Skeletal muscle cell (primary cell): ENCODE data around the gene TENT5D.
"Not testable (repeated sequence)": the region's sequence is repeated elsewhere in the genome, so short reads cannot be mapped to it uniquely, and the experiment has no call there.

Experiments
- DNase-seq: peaks from one replicate; pipeline ENCODE4 v3.0.0-alpha.2; 2010; ENCODE audit warnings: low read depth
- H3K4me3 ChIP-seq: 2 replicates; pipeline ENCODE4 v1.5.1; 2011; ENCODE audit warnings: low read depth, mild to moderate bottlenecking, control low read depth, low read length, moderate library complexity

TENT5D gene

DNA sequence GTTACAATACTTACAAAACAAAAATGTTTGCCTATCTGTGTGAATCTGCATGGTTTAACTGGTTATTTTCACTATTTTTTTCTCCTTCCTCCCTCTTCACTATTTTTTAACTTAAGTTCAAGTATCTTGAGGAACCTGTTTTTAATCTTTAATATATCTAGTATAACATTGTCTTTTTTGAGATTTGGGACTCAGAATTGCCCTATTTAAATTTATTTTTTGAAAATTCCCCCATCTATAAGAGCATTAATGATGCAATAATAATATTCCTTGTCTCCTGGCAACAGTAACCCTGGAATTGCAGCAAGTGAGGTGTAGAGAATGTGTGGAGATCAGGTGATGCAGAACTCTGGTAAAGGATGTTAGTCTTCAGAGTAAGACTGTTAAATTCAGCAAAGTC, at the start of gene TENT5D:
Gene TENT5D (plus strand): TSS at position 301 of the 400 bp plus-strand sequence. CDS start 22,093 bp downstream, outside the sequence.
- no peak within 1 kb of the TSS for H3K4me3 ChIP-seq

DNA sequence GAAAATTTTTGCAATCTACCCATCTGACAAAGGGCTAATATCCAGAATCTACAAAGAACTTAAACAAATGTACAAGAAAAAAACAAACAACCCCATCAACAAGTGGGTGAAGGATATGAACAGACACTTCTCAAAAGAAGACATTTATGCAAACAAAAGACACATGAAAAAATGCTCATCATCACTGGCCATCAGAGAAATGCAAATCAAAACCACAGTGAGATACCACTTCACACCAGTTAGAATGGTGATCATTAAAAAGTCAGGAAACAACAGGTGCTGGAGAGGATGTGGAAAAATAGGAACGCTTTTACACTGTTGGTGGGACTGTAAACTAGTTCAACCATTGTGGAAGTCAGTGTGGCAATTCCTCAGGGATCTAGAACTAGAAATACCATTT, 34.6 kb upstream of the TENT5D start:
- not testable (repeated sequence) for H3K4me3 ChIP-seq, DNase-seq

More for the DNA sequence above, at the start of gene TENT5D:
- no peak for DNase-seq

DNA sequence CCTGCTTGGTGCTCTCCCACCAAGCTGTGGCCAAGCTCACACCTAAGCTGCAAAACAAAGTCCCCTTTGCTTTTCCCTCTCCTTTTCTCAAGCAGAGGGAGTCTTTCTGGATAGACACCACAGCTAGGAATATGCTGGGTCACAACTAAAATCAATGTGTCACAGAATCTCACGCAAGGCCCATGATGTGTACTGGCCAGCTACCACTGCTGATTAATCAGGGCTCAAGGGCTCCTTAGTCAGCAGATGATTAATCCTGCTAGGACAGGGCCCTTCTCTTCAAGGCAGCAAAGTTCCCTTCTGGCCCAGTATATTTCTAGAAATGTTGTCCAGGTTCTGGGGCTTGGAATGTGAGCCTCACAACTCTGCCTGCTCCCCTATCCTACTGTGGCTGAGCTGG, 32.0 kb upstream of the TENT5D start:
- no peak for DNase-seq
- H3K4me3 ChIP-seq = no peak overlapping the region

DNA sequence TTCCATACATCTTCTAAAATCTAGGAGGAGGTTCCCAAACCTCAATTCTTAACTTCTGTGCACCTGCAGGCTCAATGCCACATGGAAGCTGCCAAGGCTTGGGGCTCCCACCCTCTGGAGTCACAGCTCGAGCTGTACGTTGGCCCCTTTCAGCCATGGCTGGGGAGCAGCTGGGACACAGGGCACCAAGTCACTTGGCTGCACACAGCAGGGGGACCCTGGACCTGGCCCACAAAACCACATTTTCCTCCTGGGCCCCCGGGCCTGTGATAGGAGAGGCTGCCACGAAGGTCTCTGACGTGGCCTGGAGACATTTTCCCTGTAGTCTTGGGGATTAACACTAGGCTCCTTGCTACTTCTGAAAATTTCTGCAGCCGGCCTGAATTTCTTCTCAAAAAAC, 8.2 kb upstream of the TENT5D start:
- DNase-seq = no peak
- H3K4me3 ChIP-seq = no peak overlapping the region

DNA sequence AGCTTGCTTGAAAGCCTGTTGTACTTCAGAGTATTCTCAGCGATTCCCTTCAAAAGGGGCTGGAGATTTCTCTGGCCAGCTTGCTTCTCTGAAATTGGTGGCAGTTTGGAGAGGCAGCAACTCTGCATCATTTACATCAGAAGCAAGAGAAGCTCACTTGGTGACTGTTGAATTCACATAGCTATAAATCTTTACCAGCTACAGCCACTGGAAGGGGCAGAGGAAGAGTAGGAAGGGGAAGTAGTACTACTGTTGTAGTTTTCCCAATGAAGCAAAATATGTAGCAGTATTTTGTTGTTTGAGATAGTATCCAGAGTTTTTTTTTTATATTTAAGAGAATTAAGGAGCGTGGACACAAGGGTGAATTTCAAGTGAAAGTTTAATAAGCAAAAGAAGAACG, 2.8 kb downstream of the TENT5D start:
- no peak overlapping the region for H3K4me3 ChIP-seq
- DNase-seq = no peak

DNA sequence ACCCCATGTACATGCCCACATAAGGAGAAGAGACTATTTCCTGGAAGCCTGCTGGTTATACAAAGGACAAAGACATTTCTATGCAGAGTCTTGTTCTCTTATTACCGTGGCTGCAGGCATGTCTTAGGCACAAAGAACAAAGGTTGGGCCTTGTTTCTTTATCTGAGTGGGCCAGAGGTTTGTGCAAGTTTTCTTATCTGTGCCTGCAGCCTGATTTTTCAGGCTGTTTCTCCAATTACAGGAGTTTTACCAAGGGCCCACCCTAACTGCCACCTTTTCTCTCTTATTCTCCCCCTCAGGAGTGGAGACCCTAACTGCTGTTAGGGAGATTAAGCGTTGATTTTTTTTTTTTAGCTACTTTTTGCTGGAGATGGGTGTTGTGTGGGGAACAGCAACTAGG, 3.5 kb downstream of the TENT5D start:
- H3K4me3 ChIP-seq = no peak overlapping the region
- DNase-seq = no peak

DNA sequence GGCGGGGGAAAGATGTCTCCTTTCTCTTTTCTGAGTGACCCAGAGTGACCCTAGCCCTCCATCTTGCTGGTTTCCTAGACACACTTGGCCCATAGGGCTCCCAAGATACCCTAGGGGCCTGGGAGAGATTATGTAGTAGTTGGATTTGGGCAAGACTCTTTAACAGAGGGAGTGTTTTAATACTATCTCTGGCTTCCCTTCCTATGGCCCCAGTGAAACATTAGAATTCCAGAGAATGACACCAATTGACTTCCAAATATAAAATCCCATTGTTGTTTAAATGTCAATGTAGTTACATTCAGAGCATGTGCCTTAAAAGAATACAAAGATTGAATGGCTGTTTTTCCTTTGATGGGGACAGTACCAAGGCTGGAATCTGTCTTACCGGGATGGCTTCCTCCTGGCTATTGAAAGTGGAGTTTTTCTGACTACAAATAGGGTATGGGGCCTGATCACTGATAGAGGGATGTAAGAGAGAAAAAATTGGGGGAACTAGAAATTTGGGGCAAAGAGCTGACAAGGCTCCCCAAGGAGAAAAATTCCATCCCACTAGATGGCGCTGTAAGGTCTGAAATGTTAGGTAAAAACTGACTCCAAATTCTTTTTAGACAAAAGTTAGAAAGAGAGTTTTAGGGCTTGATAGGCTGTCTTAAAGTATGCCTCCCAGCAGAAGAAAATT, 10.7 kb downstream of the TENT5D start:
- no peak for DNase-seq
- H3K4me3 ChIP-seq = no peak overlapping the region

DNA sequence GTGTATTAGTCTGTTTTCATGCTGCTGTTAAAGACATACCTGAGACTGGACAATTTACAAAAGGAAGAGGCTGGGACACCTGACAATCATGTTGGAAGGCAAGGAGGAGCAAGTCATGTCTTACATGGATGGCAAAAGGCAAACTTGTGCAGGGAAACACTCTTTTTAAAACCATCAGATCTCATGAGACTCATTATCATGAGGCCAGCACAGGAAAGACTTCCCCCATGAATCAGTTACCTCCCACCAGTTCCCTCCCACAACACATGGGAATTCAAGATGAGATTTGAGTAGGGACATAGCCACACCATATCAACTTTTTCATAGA, 11.2 kb downstream of the TENT5D start:
- DNase-seq = no peak
- no peak overlapping the region for H3K4me3 ChIP-seq

DNA sequence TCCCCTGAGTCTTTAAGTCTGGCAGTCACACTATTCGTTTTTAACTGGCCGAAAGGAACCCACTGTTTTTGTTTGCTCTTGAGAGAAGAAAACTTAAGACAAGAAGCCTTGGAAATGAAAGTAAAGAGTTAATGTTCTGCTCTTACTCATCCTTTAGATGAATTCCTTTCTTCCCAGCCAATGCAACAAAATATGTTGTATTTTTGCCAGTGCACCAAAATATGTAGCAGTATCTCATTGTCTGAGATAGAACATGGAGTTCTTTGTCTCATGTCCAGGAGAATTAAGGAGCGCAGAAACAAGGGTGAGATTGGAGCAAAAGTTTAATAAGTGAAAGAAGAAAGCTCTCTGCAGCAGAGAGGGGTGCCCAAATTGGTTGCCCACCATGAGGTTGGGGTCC, 12.2 kb downstream of the TENT5D start:
- no peak for DNase-seq
- no peak overlapping the region for H3K4me3 ChIP-seq

DNA sequence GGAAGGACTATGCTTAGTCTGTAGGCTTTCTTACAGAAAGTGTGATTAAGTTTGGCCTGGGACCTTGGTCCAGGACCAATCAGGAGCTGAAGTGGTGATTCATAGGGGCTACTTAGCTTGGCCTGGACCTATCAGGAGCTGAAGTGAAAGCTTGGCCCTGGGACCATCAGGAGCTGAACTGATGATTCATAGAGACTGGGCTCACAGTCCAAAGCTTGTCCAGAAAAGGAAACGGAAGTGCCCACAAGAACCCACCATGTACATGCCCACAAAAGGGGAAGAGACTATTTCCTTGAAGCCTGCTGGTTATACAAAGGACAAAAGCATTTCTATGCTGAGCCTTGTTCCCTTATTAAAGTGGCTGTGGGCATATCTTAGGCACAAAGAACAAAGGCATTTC, 12.6 kb downstream of the TENT5D start:
- DNase-seq = no peak
- no peak overlapping the region for H3K4me3 ChIP-seq

DNA sequence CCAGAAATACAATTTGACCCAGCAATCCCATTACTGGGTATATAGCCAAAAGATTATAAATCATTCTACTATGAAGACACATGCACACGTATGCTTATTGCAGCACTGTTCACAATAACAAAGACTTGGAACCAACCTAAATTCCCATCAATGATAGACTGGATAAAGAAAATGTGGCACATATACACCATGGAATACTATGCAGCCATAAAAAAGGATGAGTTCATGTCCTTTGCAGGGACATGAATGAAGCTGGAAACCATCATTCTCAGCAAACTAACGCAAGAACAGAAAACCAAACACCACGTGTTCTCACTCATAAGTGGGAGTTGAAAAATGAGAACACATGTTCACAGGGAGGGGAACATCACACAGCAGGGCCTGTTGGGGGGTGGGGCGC, 47.9 kb downstream of the TENT5D start:
- DNase-seq, H3K4me3 ChIP-seq: not testable (repeated sequence)

DNA sequence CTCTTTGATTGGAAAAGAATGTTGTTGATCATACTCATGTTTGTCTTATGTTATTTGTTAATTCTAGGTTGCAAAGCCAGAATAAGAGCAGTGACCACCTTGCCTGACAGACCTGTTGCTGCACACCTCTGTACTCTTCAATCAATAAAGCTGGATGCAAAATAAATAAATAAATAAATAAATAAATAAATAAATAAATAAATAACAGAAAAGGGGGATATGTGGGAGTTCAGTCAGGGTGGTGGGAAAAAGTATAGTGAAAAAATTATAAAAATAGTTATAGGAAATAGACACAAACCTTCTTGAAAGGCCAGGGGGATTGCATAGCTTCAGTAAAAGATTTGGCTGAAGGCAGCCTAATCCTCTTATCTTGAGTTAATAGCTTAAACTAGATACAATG, 51.3 kb downstream of the TENT5D start:
- DNase-seq = no peak
- H3K4me3 ChIP-seq = no peak overlapping the region

DNA sequence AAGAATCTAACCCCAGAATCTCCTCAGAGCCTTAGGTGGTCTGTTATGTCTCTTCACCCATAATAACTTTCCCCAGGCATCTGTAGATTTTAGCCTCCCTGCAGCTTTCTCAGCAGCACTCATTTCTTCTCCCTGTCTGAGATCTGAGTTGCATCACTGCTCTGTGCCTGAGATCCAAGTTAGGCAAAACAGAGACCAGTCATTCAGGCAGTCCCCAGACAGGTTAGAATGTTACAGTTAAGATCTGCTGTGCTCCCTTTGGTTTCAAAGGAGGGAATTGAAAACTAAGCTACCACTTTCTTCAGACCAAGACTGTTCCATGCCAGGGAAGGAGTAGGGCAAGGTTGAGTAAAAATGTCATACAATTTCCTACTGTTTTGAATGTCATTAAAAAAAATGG, 65.3 kb downstream of the TENT5D start:
- DNase-seq = no peak
- H3K4me3 ChIP-seq = no peak overlapping the region

DNA sequence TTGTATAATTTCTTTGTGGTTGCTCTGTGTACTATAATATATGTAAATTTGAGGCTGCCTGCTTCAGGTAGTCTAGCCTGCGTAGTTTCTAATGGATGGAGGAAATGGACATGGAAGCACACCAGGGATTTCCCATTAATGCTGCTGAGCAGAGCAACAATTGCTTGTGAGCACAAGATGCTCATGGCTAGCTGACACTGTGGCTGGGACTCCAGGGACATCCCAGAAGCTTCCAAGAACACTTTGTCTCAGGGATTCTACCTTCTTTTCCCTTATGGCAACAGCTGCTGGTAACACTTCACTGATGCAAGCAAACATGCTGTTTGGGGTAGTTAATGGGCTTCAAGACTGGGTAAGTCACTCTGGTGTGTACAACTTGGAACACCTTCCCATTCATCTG, 66.1 kb downstream of the TENT5D start:
- no peak for DNase-seq
- H3K4me3 ChIP-seq = no peak overlapping the region

DNA sequence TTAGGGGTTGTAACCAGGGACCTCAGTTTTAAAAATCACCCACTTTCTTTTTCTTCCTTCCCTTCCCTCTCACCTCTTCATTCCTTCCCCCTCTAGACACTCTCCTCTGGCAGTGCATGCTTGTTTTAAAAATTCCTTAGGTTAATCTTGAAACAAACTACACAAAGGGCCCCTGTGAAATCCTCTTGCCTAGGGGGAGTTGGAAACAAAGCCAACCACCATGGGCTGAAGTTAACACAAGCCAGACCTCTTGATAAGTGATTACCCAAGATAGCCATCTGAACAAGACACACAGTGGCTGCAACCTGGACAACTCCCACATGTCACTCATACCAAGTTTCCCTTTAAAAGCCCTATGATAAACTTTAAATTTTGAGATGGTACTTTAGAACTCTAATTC, 68.9 kb downstream of the TENT5D start:
- no peak overlapping the region for H3K4me3 ChIP-seq
- no peak for DNase-seq
